ENCODE data around the gene B3GALT5.
A peak's percentile ranks its signal among the peaks of the same experiment; 100 is the strongest.

The B3GALT5 gene

GRCh38 chr21:39707316-39707715, 94.6 kb downstream of the B3GALT5 start:
- DNase-seq = no peak

- DNase-seq = no peak
Observed at GRCh38 chr21:39710866-39711265, 98.1 kb downstream of the B3GALT5 start.

GRCh38 chr21:39712273-39712672, 99.5 kb downstream of the B3GALT5 start:
- no peak for DNase-seq

- no peak for DNase-seq
Observed at GRCh38 chr21:39712976-39713375, 100.2 kb downstream of the B3GALT5 start.

- no peak for DNase-seq
Observed at GRCh38 chr21:39713905-39714304, 101.2 kb downstream of the B3GALT5 start.

- no peak for DNase-seq
Observed at GRCh38 chr21:39714331-39714730, 101.6 kb downstream of the B3GALT5 start.

GRCh38 chr21:39715804-39716397, 103.2 kb downstream of the B3GALT5 start:
- DNase-seq = peak; percentile 64

- DNase-seq = no peak
Observed at GRCh38 chr21:39720126-39720778, 107.5 kb downstream of the B3GALT5 start.

GRCh38 chr21:39721885-39722284, 109.1 kb downstream of the B3GALT5 start:
- DNase-seq = no peak
